ENCODE measurements around the gene TSNAX. TPM values are rescaled to one million over a fixed set of nuclear protein-coding genes. Genes with fewer than 3 reads are reported as not detected.
"Not testable (repeated sequence)": the region's sequence is repeated elsewhere in the genome, so short reads cannot be mapped to it uniquely, and the experiment has no call there.

TSNAX gene
- total RNA-seq, 1 donor from 2014 or later, result 44.4 TPM

GRCh38 chr1:231580874-231581273 is 52.4 kb downstream of the TSNAX start:
- no peaks in the 10 kb centered on the region for H3K36me3 Mint-ChIP-seq (ENCODE audit: low read depth)
- DNase-seq (ENCODE audit: low spot score), result no peak
- peaks cover 2% of the 10 kb centered on the region for H3K4me1 Mint-ChIP-seq (ENCODE audit: low read depth)
- H3K27me3 Mint-ChIP-seq (ENCODE audit: low read depth), result peaks cover 10% of the 10 kb centered on the region
- H3K27ac Mint-ChIP-seq, result no peak overlapping the region
- no peaks in the 10 kb centered on the region for H3K9me3 Mint-ChIP-seq
- no peak overlapping the region for H3K4me3 Mint-ChIP-seq (ENCODE audit: low read depth)
- intact Hi-C loops (cut with micrococcal nuclease), result no loop called here

- peaks cover 2% of the 10 kb centered on the region for H3K4me1 Mint-ChIP-seq (ENCODE audit: low read depth)
- peaks cover 6% of the 10 kb centered on the region for H3K27me3 Mint-ChIP-seq (ENCODE audit: low read depth)
- no peaks in the 10 kb centered on the region for H3K9me3 Mint-ChIP-seq
- no peaks in the 10 kb centered on the region for H3K36me3 Mint-ChIP-seq (ENCODE audit: low read depth)
- H3K4me3 Mint-ChIP-seq (ENCODE audit: low read depth), result no peak overlapping the region
- intact Hi-C loops (cut with micrococcal nuclease), result no loop called here
- no peak overlapping the region for H3K27ac Mint-ChIP-seq
- DNase-seq (ENCODE audit: low spot score), result no peak
Observed at GRCh38 chr1:231581859-231582258, 53.4 kb downstream of the TSNAX start.

- Mint-ChIP-seq H3K27me3 (ENCODE audit: low read depth) (peaks cover 5% of the 10 kb centered on the region), H3K9me3 (no peaks in the 10 kb centered on the region), H3K36me3 (ENCODE audit: low read depth) (no peaks in the 10 kb centered on the region), H3K4me1 (ENCODE audit: low read depth) (peaks cover 2% of the 10 kb centered on the region), H3K4me3 (ENCODE audit: low read depth) (no peak overlapping the region), H3K27ac (no peak overlapping the region)
- no peak for DNase-seq (ENCODE audit: low spot score)
- intact Hi-C loops (cut with micrococcal nuclease), result no loop called here
Observed at GRCh38 chr1:231583376-231583775, 54.9 kb downstream of the TSNAX start.

- no peak overlapping the region for H3K4me3 Mint-ChIP-seq (ENCODE audit: low read depth)
- peaks cover 2% of the 10 kb centered on the region for H3K4me1 Mint-ChIP-seq (ENCODE audit: low read depth)
- intact Hi-C loops (cut with micrococcal nuclease), result no loop called here
- H3K27ac Mint-ChIP-seq, result no peak overlapping the region
- no peak for DNase-seq (ENCODE audit: low spot score)
- no peaks in the 10 kb centered on the region for H3K36me3 Mint-ChIP-seq (ENCODE audit: low read depth)
- H3K9me3 Mint-ChIP-seq, result no peaks in the 10 kb centered on the region
- H3K27me3 Mint-ChIP-seq (ENCODE audit: low read depth), result peaks cover 4% of the 10 kb centered on the region
Observed at GRCh38 chr1:231584117-231584516, 55.6 kb downstream of the TSNAX start.

GRCh38 chr1:231584921-231585320 is 56.5 kb downstream of the TSNAX start:
- no peaks in the 10 kb centered on the region for H3K9me3 Mint-ChIP-seq
- H3K4me3 Mint-ChIP-seq (ENCODE audit: low read depth), result no peak overlapping the region
- H3K36me3 Mint-ChIP-seq (ENCODE audit: low read depth), result no peaks in the 10 kb centered on the region
- H3K27me3 Mint-ChIP-seq (ENCODE audit: low read depth), result peaks cover 4% of the 10 kb centered on the region
- DNase-seq (ENCODE audit: low spot score), result no peak
- intact Hi-C loops (cut with micrococcal nuclease), result no loop called here
- H3K27ac Mint-ChIP-seq, result no peak overlapping the region
- peaks cover 2% of the 10 kb centered on the region for H3K4me1 Mint-ChIP-seq (ENCODE audit: low read depth)

- Mint-ChIP-seq H3K27me3 (ENCODE audit: low read depth) (peaks cover 2% of the 10 kb centered on the region), H3K36me3 (ENCODE audit: low read depth) (no peaks in the 10 kb centered on the region), H3K9me3 (no peaks in the 10 kb centered on the region), H3K27ac (no peak overlapping the region), H3K4me1 (ENCODE audit: low read depth) (peaks cover 7% of the 10 kb centered on the region), H3K4me3 (ENCODE audit: low read depth) (no peak overlapping the region)
- intact Hi-C loops (cut with micrococcal nuclease), result loop anchor here (1.0 kb wide), 1 partner anchor 232 kb away; no protein-coding TSS in a partner anchor
- peak; percentile 16 for DNase-seq (ENCODE audit: low spot score)
Observed at GRCh38 chr1:231590453-231591198, 62.2 kb downstream of the TSNAX start.

- no peaks in the 10 kb centered on the region for H3K36me3 Mint-ChIP-seq (ENCODE audit: low read depth)
- intact Hi-C loops (cut with micrococcal nuclease), result no loop called here
- peaks cover 2% of the 10 kb centered on the region for H3K27me3 Mint-ChIP-seq (ENCODE audit: low read depth)
- no peak overlapping the region for H3K4me3 Mint-ChIP-seq (ENCODE audit: low read depth)
- no peak overlapping the region for H3K27ac Mint-ChIP-seq
- DNase-seq (ENCODE audit: low spot score), result no peak
- no peaks in the 10 kb centered on the region for H3K9me3 Mint-ChIP-seq
- H3K4me1 Mint-ChIP-seq (ENCODE audit: low read depth), result peaks cover 14% of the 10 kb centered on the region
Observed at GRCh38 chr1:231591466-231591865, 63.0 kb downstream of the TSNAX start.

GRCh38 chr1:231592809-231593208 is 64.3 kb downstream of the TSNAX start:
- Mint-ChIP-seq H3K27ac (no peak overlapping the region), H3K9me3 (no peaks in the 10 kb centered on the region), H3K4me3 (ENCODE audit: low read depth) (no peak overlapping the region), H3K4me1 (ENCODE audit: low read depth) (peaks cover 18% of the 10 kb centered on the region), H3K36me3 (ENCODE audit: low read depth) (no peaks in the 10 kb centered on the region), H3K27me3 (ENCODE audit: low read depth) (peaks cover 2% of the 10 kb centered on the region)
- intact Hi-C loops (cut with micrococcal nuclease), result no loop called here
- DNase-seq (ENCODE audit: low spot score), result no peak

GRCh38 chr1:231593264-231593663 is 64.8 kb downstream of the TSNAX start:
- H3K4me3 Mint-ChIP-seq (ENCODE audit: low read depth); H3K27me3 Mint-ChIP-seq (ENCODE audit: low read depth); H3K36me3 Mint-ChIP-seq (ENCODE audit: low read depth); H3K9me3 Mint-ChIP-seq; intact Hi-C loops (cut with micrococcal nuclease); DNase-seq (ENCODE audit: low spot score); H3K27ac Mint-ChIP-seq: not testable (repeated sequence)
- peaks cover 18% of the 10 kb centered on the region for H3K4me1 Mint-ChIP-seq (ENCODE audit: low read depth)

- peaks cover 18% of the 10 kb centered on the region for H3K4me1 Mint-ChIP-seq (ENCODE audit: low read depth)
- H3K36me3 Mint-ChIP-seq (ENCODE audit: low read depth), result no peaks in the 10 kb centered on the region
- H3K27ac Mint-ChIP-seq, result no peak overlapping the region
- DNase-seq (ENCODE audit: low spot score), result no peak
- H3K27me3 Mint-ChIP-seq (ENCODE audit: low read depth), result peaks cover 2% of the 10 kb centered on the region
- no peak overlapping the region for H3K4me3 Mint-ChIP-seq (ENCODE audit: low read depth)
- H3K9me3 Mint-ChIP-seq, result no peaks in the 10 kb centered on the region
- intact Hi-C loops (cut with micrococcal nuclease), result no loop called here
Observed at GRCh38 chr1:231594123-231594522, 65.7 kb downstream of the TSNAX start.

GRCh38 chr1:231594749-231595148 is 66.3 kb downstream of the TSNAX start:
- H3K27me3 Mint-ChIP-seq (ENCODE audit: low read depth), result peaks cover 2% of the 10 kb centered on the region
- H3K36me3 Mint-ChIP-seq (ENCODE audit: low read depth), result no peaks in the 10 kb centered on the region
- H3K4me3 Mint-ChIP-seq (ENCODE audit: low read depth), result no peak overlapping the region
- DNase-seq (ENCODE audit: low spot score), result no peak
- intact Hi-C loops (cut with micrococcal nuclease), result no loop called here
- H3K27ac Mint-ChIP-seq, result no peak overlapping the region
- H3K9me3 Mint-ChIP-seq, result no peaks in the 10 kb centered on the region
- peaks cover 18% of the 10 kb centered on the region for H3K4me1 Mint-ChIP-seq (ENCODE audit: low read depth)

- Mint-ChIP-seq H3K9me3 (no peaks in the 10 kb centered on the region), H3K36me3 (ENCODE audit: low read depth) (no peaks in the 10 kb centered on the region), H3K27me3 (ENCODE audit: low read depth) (peaks cover 3% of the 10 kb centered on the region), H3K4me1 (ENCODE audit: low read depth) (peaks cover 14% of the 10 kb centered on the region), H3K27ac (no peak overlapping the region), H3K4me3 (ENCODE audit: low read depth) (no peak overlapping the region)
- intact Hi-C loops (cut with micrococcal nuclease), result no loop called here
- DNase-seq (ENCODE audit: low spot score), result no peak
Observed at GRCh38 chr1:231596337-231596791, 67.9 kb downstream of the TSNAX start.

- intact Hi-C loops (cut with micrococcal nuclease), result no loop called here
- H3K9me3 Mint-ChIP-seq, result no peaks in the 10 kb centered on the region
- no peak overlapping the region for H3K4me3 Mint-ChIP-seq (ENCODE audit: low read depth)
- DNase-seq (ENCODE audit: low spot score), result no peak
- H3K4me1 Mint-ChIP-seq (ENCODE audit: low read depth), result peaks cover 15% of the 10 kb centered on the region
- H3K36me3 Mint-ChIP-seq (ENCODE audit: low read depth), result no peaks in the 10 kb centered on the region
- H3K27ac Mint-ChIP-seq, result no peak overlapping the region
- H3K27me3 Mint-ChIP-seq (ENCODE audit: low read depth), result peaks cover 4% of the 10 kb centered on the region
Observed at GRCh38 chr1:231597971-231598370, 69.5 kb downstream of the TSNAX start.

All from activated T-helper 2 cell treated with anti-CD3 and anti-CD28 coated beads, Interferon-gamma antibody, Interleukin-2, Interleukin-4, amounts not matched to agents 10 μg/mL and 5 μg/mL and 100 μg/mL, durations not matched to agents 14 hours and 24 hours and 36 hours (primary cell).